HCT116 (cell line): Measurements from ENCODE around the gene NUDT9.

ENCODE experiments used
- CTCF ChIP-seq, 3 experiments: fragments of 200-600 bp in 1 of 3; sonication (generic) in 1 of 3; IDR thresholded peaks in 2 of 3; conservative IDR thresholded peaks in 1 of 3; 2 replicates each; pipeline ENCODE4 v1.5.1; 2012 to 2017; ENCODE audit warnings: low read depth in 2 of 3, low read length in 2 of 3, antibody characterized with exemption in 1 of 3, borderline replicate concordance in 1 of 3, control low read depth in 1 of 3, mild to moderate bottlenecking in 1 of 3, mixed read lengths in 1 of 3, mixed run types in 1 of 3, moderate library complexity in 1 of 3; ENCODE audit not compliant: insufficient read depth in 1 of 3
- EZH2 ChIP-seq: fragments of 200-600 bp; sonication (generic); IDR thresholded peaks from 2 replicates; pipeline ENCODE4 v1.6.1; 2017; ENCODE audit warnings: antibody characterized with exemption, mixed run types
- POLR2A ChIP-seq: IDR thresholded peaks from 2 replicates; pipeline ENCODE4 v1.7.0; 2011; ENCODE audit warnings: borderline replicate concordance; ENCODE audit not compliant: insufficient read depth, insufficient read length; ENCODE audit errors: extremely low read depth
- POLR2AphosphoS5 ChIP-seq: IDR thresholded peaks from 2 replicates; pipeline ENCODE4 v1.6.1; 2011; ENCODE audit warnings: mild to moderate bottlenecking, low read depth, low read length, moderate library complexity
- REST ChIP-seq: IDR thresholded peaks from 2 replicates; pipeline ENCODE4 v1.6.1; 2012; ENCODE audit warnings: low read depth
- SIN3A ChIP-seq: IDR thresholded peaks from 2 replicates; pipeline ENCODE4 v1.6.1; 2012; ENCODE audit warnings: low read depth
- YY1 ChIP-seq: IDR thresholded peaks from 2 replicates; pipeline ENCODE4 v1.6.1; 2011; ENCODE audit warnings: low read length, low read depth, moderate library complexity, mild to moderate bottlenecking; ENCODE audit not compliant: insufficient replicate concordance; ENCODE audit errors: extremely low read depth
- ZFX ChIP-seq: fragments of 450-650 bp; IDR thresholded peaks from 2 replicates; pipeline ENCODE4 v1.6.1; 2017
- ZNF274 ChIP-seq: fragments of 200-500 bp; sonication (Bioruptor generic); IDR thresholded peaks from 2 replicates; pipeline ENCODE4 v1.6.1; 2014; ENCODE audit warnings: mild to moderate bottlenecking, low read depth, low read length, inconsistent platforms

GRCh38 chr4:87428979-87429378 is 6.6 kb downstream of the NUDT9 start:
- TF ChIP-seq POLR2A = no peak
- TF ChIP-seq CTCF (IDR thresholded peaks at IDR 0.05 in 2 of 3, conservative IDR thresholded peaks at IDR 0.05 in 1 of 3; ENCODE audit: borderline replicate concordance in 1 of 3, insufficient read depth in 1 of 3, low read depth in 2 of 3, low read length in 2 of 3) = no peak
- TF ChIP-seq YY1 = no peak
- TF ChIP-seq REST = no peak
- TF ChIP-seq POLR2AphosphoS5 = no peak
- no peak for TF ChIP-seq EZH2
- TF ChIP-seq SIN3A = no peak
- TF ChIP-seq ZNF274 = no peak
- no peak for TF ChIP-seq ZFX
